ENCODE measurements around the gene NASP.
A peak's percentile ranks its signal among the peaks of the same experiment; 100 is the strongest.

NASP gene

DNA sequence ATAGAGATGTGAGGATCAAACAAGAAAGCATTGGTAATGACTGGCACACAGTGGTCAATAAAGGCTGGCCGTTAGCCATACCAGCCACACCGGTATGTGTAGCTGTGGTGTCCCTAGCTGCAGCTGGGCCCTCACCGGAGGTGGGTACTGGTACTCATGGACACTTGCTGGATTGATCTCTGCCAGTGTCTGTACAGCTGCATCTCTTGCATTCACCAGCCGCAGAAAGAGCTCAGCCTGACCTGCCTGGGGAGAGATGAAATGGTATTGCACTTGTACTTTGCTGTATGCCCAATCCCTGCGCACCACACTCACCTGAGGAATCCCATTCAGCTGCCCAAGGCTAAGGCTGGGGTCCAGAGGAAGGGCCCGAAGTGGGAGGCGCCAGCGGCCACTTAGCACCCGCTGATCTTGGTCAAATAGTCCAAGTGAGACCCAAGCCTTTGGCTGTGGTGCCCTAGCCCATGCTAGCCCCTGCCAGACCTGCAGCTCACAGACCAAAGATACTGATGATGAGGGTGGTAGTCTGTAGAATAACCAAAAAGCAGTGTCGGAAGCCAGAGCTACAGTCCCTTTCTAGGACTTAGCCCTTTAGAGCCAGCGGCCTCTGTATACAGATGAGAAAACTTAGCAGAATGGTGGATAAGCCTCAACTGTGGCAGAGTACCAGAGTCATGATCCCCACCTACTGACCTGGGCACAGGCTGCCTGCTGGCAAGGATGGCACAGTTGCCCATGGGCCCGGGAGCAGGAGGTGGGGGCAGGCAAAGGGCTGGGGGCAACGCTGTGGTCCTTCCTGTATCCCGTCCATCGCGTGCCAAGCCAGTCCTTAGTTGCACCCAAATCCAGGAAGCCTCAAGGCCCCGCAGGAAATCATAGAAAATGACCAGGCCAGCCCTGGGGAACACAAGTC lies 37.0 kb downstream of the NASP start:
- no peak for DNase-seq

DNA sequence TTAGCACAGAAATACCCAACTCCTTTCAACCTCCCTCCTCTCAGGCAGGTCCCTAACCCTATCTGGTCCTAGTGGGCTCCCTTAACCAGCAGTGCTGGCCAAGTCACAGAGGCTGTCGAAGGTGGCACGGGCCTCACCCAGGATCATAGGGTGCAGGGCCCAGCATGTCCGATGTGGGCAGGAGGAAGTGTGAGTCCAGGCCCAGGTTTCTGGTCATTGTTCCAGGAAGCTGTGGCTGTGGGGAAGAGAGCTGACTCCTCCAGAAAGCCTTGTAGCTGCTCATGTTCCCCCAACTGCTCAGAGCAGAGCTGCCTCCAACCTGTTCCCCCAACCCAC lies 37.6 kb downstream of the NASP start:
- no peak for DNase-seq

DNA sequence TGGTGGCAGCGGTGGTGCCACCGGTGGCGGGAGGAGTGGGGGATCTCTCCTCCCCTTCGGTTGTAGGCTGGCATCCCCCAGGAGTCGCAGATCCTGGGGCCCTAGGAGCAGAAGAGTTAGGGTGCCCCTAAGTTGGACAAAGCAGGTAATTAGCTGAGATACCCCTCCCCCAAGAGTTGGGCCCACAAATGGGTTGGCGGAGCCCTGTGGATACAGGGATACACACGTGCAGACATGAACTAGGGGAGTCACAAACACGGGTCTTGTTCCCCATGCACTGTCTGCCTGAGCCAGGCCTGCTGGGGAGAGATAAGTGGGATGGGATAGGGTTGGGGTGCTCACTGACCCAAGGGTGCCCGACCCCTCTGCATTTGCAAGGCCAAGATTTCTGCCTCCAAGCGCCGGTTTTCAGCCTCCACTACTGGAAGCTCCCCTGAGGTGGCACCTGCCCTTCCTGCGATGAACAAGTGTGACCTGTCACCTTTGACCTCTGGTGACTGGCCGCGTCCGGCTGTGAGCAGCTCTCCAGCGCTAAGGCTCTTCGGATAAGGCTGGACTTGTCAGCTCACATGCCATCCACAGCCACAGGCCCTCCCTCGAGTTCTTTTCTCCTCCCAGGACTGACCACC lies 38.2 kb downstream of the NASP start:
- no peak for DNase-seq

DNA sequence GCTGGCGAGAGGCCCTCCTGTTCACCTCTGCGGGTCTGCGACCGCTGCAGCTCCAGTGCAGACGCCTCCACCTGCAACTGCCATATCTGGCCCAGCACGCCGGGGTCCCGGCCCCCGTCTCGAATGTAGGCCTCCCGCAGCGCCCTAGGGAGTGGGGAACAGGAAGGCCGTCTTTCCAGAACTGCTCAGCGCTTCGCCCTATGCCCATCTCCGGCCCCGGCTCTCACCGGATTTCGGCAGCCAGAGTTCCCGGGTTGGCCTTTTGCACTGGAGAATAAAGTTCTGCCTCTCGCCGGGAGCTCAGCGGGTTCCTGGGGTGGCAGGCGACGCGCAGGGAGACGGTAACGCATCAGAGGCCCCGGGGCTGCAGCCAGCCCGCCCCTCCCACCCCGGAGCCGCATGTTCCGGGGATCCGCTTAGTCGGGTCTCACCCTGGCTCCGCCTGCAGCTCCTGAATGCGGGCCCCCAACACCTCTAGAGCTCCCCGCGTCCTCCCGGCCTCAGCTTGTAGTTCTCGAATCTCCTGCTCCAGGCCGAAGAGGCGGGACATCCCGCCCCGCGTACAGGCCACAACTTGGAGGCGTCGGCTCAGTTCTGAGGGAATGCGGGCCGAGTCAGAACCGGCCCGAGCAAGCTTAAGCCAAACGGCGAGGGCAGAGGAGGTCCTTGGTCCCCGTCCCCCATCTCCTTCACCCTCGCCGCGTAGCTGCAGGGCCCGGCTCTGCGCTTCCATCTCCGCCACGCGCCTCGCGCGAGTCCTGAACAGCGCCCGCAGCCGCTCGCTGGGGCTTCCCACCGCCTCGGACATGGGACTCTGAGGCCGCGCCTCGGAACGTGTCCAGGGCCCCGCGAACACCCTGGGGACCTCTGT lies 38.9 kb downstream of the NASP start:
- no peak for DNase-seq

DNA sequence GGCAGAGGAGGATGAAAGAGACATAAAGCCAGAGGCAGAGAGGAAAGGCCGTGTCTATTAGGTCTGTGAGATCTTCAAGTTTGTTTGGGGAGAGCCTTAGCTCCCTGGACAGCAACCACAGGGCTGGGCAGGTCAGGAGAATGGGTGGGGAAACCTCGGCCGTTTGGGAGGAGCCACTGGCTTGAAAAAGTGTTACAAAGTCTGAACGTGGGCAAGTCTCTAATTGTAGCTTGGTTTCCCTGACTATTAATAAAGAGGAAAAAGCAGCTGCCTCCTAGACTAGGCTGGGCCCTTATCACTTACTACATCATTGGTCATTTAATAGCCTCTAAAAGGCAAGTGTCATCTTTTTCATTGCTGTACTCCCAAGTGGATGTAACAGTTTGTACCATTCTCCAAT lies 40.1 kb downstream of the NASP start, which contains the start of gene CCDC17:
Gene CCDC17 (minus strand): TSS at position 83 of the 400 bp plus-strand sequence. CDS start 145 bp downstream, outside the sequence.
- no peak for DNase-seq

DNA sequence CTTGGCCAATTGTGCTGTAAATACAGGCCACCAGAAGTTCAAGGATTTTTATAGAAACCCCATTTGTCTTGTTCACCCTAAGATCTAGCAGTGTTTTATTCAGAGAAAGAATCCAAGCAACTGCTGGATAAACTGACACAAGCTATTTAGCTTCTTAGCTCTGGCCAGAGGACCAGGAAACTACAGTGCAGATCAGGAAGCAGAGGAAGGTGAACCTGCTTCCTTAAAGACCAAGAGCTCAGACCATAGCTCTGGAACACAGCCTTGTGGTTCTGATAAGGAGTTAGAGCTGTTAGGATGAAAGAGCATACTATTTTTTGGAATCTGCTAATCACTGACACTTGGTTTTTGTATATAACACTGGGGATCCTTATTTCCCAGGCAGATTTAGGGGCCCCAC lies 45.2 kb downstream of the NASP start:
- no peak for DNase-seq

DNA sequence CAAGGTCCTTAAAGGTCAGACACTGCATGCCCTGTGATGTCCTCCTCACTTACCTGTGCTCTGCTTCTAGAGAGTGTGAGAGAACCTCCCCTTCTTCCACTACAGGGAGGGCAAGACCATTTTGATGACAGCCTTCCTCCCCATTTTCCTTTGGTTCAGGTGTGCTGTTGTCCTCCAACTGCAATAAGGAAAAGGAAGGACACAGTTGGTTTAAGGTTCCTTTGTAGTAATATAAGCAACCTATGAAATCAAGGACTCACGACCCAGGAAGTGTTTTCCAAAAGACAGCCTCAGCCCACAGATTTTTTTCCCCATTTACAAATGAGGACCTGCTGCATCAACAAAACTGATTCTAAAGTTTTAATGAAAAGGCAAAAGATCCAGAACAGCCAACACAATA lies 46.6 kb downstream of the NASP start:
- no peak for DNase-seq

- DNase-seq = no peak
Observed at GRCh38 chr1:45635211-45635610, 51.4 kb downstream of the NASP start.

- DNase-seq = no peak
Observed at GRCh38 chr1:45640293-45640692, 56.5 kb downstream of the NASP start.

DNA sequence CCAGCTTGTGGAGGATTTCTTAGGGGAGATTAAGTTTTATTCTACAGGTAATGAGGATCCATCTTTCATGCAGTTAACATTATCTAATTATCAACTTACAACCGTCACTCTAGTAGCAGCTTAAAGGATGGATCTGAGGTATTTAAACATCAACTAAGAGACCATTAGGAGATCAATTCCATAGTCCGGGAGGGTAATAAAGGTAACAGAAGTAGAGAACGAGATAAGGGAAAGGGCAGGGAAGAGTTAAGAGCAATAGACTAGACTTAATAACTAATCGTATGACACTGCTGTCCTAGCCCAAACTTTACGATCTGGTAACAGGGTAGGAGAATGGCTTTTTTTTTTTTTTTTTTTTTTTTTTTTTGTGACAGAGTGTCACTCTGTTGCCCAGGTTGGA lies 59.5 kb downstream of the NASP start:
- no peak for DNase-seq

GRCh38 chr1:45643978-45644377 lies 60.1 kb downstream of the NASP start:
- peak; percentile 8 for DNase-seq

DNA sequence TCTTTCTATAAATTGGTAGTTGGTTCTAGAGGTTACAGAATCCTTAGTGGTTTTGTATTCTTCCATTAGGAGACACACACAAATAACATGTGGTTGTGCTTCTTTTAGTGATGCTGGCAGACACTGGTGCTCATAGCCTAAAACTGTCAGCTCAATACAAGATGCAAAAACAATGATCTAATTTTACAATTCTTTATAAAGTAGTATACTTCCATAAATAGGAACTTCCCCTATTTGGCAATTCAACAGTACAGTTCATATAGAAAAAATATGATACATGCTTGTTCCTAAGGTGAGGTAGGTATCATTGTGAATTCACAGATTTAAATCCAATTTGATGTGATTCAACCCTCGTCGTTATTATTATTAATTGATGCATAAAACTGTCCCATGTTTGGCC lies 60.8 kb downstream of the NASP start:
- DNase-seq = no peak

DNA sequence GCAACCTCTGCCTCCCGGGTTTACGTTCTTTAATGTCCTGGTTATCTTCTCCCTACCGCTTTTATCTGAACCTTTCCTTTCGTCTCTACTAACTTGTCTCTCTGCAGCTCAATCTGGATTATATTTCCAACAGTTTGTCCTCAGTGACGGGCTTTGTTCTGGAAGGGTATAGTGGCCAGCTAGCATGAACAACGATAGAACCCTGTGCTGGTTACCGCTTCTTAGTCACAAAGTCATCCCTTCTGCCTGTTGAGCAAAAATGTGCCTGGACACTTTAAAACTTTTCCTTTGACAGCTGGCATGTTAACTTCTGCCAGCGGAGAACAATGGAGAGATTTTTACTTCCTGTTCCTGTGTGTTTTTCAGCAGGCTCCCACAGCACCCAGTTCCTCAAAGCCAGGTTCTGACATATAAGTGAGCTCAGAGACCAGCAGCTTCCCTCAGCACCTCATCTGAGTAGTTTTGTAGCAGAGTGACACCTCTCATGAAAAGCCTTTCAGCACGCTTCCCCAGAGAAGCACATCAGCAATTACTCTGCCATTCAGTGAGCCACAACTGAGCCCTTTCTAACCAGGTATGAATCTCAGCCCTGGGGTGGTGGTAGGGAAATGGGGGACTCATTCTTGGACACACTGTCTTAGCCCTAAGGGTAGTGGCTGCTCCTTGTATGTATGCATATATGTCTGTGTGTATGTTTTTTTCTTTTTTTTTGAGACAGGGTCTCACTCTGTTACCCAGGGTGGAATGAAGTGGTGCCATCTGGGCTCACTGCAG lies 63.6 kb downstream of the NASP start:
- no peak for DNase-seq

GRCh38 chr1:45654540-45655280 lies 70.9 kb downstream of the NASP start:
- no peak for DNase-seq

DNA sequence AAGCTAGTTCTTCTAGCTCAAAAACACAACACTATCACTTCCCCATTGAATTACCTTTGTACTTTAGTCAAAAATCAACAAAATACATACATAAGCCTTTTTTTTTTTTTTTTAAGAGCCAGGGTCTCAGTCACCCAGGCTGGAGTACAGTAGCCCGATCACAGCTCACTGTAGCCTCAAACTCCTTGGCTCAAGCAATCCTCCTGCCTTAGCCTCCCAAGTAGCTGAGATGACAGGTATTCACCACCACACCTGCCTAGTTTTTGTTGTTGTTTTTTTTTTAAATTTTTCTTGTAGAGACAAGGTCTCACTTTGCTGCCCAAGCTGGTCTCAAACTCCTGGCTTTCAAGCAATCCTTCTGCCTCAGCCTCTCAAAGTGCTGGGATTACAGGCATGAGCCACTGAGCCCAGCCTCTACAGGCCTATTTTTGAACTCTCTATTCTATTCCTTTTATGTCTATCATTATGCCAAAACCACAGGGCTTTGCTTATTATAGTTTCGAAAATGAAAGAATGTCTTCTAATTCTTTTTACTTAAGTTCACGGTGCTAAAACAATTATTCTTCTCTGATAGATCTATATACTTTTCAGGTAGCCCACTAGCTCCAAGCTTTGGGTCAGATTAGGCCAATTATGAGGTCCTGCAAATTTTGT lies 72.9 kb downstream of the NASP start:
- DNase-seq = no peak

DNA sequence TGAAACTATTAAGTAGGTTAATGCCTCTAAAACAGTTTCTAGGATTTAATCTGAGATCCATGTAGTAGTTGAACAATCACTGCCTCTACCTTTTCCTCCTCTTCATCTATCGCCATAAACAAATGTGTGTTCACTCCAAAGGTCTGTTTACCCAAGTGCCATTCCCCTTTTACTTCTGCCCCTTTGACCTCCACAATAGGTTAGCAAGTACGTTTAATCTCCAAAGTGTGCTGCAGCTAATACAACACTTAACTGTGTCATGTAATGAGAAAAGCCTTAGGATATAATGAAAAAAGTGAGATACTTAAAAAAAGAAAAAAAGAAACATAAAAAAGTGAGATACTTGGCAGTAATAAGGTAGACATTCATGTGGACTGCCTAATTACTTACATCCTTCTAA lies 74.3 kb downstream of the NASP start:
- no peak for DNase-seq

- no peak for DNase-seq
Observed at GRCh38 chr1:45659222-45659621, 75.4 kb downstream of the NASP start.

DNA sequence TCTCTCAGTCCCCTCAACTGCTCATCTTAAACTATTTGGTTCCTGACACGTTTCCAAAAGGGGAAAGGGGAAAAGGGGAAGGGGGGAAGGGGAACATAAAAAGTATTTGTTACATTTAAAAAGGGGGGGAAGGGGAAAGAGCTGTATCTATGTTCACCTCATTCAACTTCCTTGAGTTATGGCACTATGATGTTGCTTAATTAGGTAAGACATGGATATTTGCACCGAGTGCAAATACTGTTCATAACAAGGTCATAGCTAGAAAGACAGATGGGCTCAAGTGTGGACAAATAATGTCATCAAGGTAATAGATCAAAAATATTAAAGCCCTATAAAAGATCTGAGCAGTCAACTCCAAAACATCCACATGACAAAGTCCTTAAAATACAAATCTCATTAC lies 76.5 kb downstream of the NASP start:
- DNase-seq = no peak

DNA sequence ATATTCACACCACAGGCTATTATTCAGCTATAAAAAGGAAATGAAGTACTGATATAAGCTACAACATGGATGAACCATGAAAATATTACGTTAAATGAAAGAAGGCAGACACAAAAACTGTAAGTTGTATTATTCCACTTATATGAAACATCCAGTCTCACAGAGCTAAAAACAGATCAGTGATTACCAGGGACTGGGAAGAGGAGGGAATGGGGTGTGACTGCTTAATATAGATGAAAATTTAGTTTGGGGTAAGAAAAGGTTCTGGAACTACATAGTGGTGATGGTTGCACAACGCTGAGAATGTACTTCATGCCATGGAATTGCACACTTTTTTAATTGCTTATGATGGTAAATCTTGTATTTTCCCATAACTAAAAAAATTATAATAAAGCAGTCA lies 83.0 kb downstream of the NASP start:
- DNase-seq = no peak

DNA sequence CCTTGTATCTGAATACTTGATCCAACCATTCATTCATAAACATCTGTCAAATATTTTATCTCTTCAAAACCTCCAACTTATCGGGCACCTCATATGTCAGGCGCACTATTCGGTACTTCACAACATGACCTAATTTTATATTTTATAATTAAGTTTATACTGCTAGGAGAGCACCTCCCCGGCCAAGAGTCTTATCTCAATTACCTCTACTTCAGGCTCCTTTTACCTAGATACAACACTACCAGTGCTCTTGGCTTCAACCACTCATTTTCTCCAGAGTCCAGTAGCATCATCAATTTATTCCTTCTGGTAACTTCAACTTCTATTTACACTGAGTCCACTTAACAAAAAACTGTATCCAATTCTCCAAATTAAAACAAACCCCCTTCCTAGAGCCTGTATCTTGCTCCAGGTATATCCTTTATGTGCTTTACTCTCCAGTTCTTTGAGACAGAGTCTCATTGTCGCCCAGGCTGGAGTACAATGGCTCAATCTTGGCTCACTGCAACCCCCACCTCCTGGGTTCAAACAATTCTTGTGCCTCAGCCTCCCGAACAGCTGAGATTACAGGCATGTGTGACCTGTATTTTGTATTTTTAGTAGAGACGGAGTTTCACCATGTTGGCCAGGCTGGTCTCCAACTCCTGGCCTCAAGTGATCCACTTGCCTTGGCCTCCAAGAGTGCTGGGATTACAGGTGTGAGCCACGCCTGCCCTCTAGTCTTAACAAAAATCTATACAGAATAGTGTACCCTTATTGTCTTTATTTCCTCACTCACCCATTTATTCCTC lies 83.7 kb downstream of the NASP start:
- no peak for DNase-seq

Data from NCI-H69 (cell line).